Measurements from ENCODE around the gene UBAP2L. TPM values are rescaled to one million over a fixed set of nuclear protein-coding genes. Genes with fewer than 3 reads are reported as not detected.

The UBAP2L gene
- total and polyA plus RNA-seq, 2 donors (not counting 1 experiment from before 2014, with no cell fraction given): 147 to 218 TPM

DNA sequence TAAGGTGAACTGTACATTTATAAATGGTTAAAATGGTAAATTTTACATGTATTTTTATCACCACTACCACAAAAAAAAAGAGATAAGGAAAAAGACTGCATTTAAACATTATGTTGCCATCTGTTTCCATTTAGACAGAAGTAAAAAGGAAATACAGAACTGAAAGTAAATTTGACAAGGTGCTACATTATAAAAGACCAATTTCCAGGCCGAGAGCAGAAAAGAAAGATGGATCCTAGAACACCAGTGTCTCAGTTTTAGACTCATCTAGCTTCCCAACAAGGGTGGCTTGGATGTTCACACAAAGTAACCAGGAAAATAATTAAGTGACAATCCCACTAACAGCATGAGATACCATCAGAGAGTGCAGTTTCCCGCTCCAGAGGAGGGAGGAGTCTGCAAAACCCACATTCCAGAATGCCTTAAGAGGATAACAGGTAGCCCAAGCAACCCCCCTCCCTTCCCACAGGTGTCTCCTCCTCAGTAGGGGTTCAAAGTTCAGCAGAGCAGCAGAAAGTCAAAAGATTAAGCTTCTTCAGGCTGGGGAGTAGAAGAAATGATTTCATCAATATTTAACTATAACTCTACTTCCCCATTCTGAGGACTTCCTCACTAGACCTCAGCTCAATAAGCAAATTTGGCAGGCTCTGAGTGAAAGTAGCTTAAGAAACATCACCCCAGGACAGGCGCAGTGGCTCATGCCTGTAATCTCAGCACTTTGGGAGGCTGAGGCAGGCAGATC lies 40.6 kb upstream of the UBAP2L start:
- peaks cover 63 to 72% of the 10 kb centered on the region in 2 donors for H3K4me1 ChIP-seq (ENCODE audit: control insufficient read depth in 2 of 2, insufficient read depth in 2 of 2, low read length in 2 of 2)
- ChIA-PET POLR2A (interaction anchor here (0.6 to 1.8 kb wide), 6 partner anchors 41 to 428 kb away, joined by 3 to 10 read pairs (median 4); partner anchors contain the start of genes JTB, RPS27 and UBAP2L), CTCF (interaction anchor here (0.7 to 2.2 kb wide), 6 partner anchors 11 to 258 kb away, joined by 3 to 21 read pairs (median 4); partner anchors contain the start of genes GATAD2B and HAX1)
- peaks cover 61% of the 10 kb centered on the region for H4K20me1 ChIP-seq (ENCODE audit: control insufficient read depth, insufficient read depth, low read length, poor library complexity, severe bottlenecking)
- no peaks in the 10 kb centered on the region for H3K9me3 Mint-ChIP-seq (ENCODE audit: insufficient read depth)
- no peaks in the 10 kb centered on the region for H3K27me3 ChIP-seq (replicated peaks in 1 of 4; ENCODE audit: control extremely low read depth in 1 of 4, control insufficient read depth in 3 of 4, insufficient read depth in 4 of 4, low read length in 3 of 4)
- peaks cover 11 to 39% of the 10 kb centered on the region in 2 experiments for H3K36me3 ChIP-seq (replicated peaks in 1 of 2; ENCODE audit: control extremely low read depth in 1 of 2, control insufficient read depth in 1 of 2, extremely low read depth in 1 of 2, insufficient read depth in 2 of 2, low read length in 1 of 2)
- H3K27ac Mint-ChIP-seq: peak overlapping the region; percentile 98
- H3K4me3 ChIP-seq (ENCODE audit: control extremely low read depth in 1 of 5, extremely low read depth in 1 of 5, insufficient read depth in 1 of 5, low read depth in 2 of 5, low read length in 4 of 5): peak overlapping the region; percentile 47 to 75 (median 54)
- intact Hi-C loops (cut with micrococcal nuclease): loop anchor here (1.0 to 5.0 kb wide), 5 partner anchors 92 to 1677 kb away; partner anchors contain the start of genes ATP8B2, GON4L, HAX1 and RAB13
- peak overlapping the region; percentile 86 for H3K4me3 Mint-ChIP-seq
- H3K9me3 ChIP-seq (ENCODE audit: control extremely low read depth in 1 of 3, control insufficient read depth in 2 of 3, insufficient read depth in 1 of 3, low read length in 2 of 3): no peaks in the 10 kb centered on the region
- peaks cover 76% of the 10 kb centered on the region for H3K4me1 Mint-ChIP-seq
- DNase-seq (peak; percentile 79), ATAC-seq (ENCODE audit: low read depth) (peak; percentile 51)
- TF ChIP-seq EZH2 (IDR thresholded peaks at IDR 0.05; ENCODE audit: borderline replicate concordance, insufficient read depth, low read depth, low read length, poor library complexity, severe bottlenecking): no peak
- TF ChIP-seq, protein P1, sequence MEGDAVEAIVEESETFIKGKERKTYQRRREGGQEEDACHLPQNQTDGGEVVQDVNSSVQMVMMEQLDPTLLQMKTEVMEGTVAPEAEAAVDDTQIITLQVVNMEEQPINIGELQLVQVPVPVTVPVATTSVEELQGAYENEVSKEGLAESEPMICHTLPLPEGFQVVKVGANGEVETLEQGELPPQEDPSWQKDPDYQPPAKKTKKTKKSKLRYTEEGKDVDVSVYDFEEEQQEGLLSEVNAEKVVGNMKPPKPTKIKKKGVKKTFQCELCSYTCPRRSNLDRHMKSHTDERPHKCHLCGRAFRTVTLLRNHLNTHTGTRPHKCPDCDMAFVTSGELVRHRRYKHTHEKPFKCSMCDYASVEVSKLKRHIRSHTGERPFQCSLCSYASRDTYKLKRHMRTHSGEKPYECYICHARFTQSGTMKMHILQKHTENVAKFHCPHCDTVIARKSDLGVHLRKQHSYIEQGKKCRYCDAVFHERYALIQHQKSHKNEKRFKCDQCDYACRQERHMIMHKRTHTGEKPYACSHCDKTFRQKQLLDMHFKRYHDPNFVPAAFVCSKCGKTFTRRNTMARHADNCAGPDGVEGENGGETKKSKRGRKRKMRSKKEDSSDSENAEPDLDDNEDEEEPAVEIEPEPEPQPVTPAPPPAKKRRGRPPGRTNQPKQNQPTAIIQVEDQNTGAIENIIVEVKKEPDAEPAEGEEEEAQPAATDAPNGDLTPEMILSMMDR (IDR thresholded peaks at IDR 0.05): no peak
- peak overlapping the region; percentile 24 for H2AFZ ChIP-seq (ENCODE audit: insufficient read depth, low read depth, low read length, poor library complexity, severe bottlenecking)
- WGBS (ENCODE audit: insufficient coverage): 33% methylated on average over 2 of the region's 3 CpGs
- no peaks in the 10 kb centered on the region for H3K27me3 Mint-ChIP-seq
- peak overlapping the region; percentile 73 for H3K9ac ChIP-seq (ENCODE audit: low read length)
- H3K79me2 ChIP-seq (ENCODE audit: control insufficient read depth, insufficient read depth, low read length): peaks cover 91% of the 10 kb centered on the region
- peak overlapping the region; percentile 96 for H3K4me2 ChIP-seq (replicated peaks; ENCODE audit: low read depth, low read length, poor library complexity, severe bottlenecking)
- H3K27ac ChIP-seq (ENCODE audit: low read length in 2 of 2): peak overlapping the region; percentile 69 to 94
